ENCODE measurements around the gene PRPF19.

The PRPF19 gene

GRCh38 chr11:60939301-60939700, 32.9 kb upstream of the PRPF19 start:
- no peak for TF ChIP-seq CTCF (IDR thresholded peaks at IDR 0.05; ENCODE audit: extremely low read depth, insufficient read depth, missing control alignments)
- DNase-seq (ENCODE audit: low spot score), result no peak
- in situ Hi-C loops (cut with MboI; ENCODE audit: low pct_unique_long_range_greater_than_20kb, low sequenced_read_pairs, unreplicated experiment), result no loop called here

GRCh38 chr11:60938500-60938899, 32.1 kb upstream of the PRPF19 start:
- in situ Hi-C loops (cut with MboI; ENCODE audit: low pct_unique_long_range_greater_than_20kb, low sequenced_read_pairs, unreplicated experiment), result no loop called here
- DNase-seq (ENCODE audit: low spot score), result no peak
- TF ChIP-seq CTCF (IDR thresholded peaks at IDR 0.05; ENCODE audit: extremely low read depth, insufficient read depth, missing control alignments), result no peak

- in situ Hi-C loops (cut with MboI; ENCODE audit: low pct_unique_long_range_greater_than_20kb, low sequenced_read_pairs, unreplicated experiment), result no loop called here
- DNase-seq (ENCODE audit: low spot score), result no peak
- no peak for TF ChIP-seq CTCF (IDR thresholded peaks at IDR 0.05; ENCODE audit: extremely low read depth, insufficient read depth, missing control alignments)
Observed at GRCh38 chr11:60937811-60938210, 31.4 kb upstream of the PRPF19 start.

- DNase-seq (ENCODE audit: low spot score), result no peak
- in situ Hi-C loops (cut with MboI; ENCODE audit: low pct_unique_long_range_greater_than_20kb, low sequenced_read_pairs, unreplicated experiment), result no loop called here
- TF ChIP-seq CTCF (IDR thresholded peaks at IDR 0.05; ENCODE audit: extremely low read depth, insufficient read depth, missing control alignments), result no peak
Observed at GRCh38 chr11:60937144-60937527, 30.8 kb upstream of the PRPF19 start.

- in situ Hi-C loops (cut with MboI; ENCODE audit: low pct_unique_long_range_greater_than_20kb, low sequenced_read_pairs, unreplicated experiment), result no loop called here
- DNase-seq (ENCODE audit: low spot score), result no peak
- TF ChIP-seq CTCF (IDR thresholded peaks at IDR 0.05; ENCODE audit: extremely low read depth, insufficient read depth, missing control alignments), result no peak
Observed at GRCh38 chr11:60936467-60937143, 30.2 kb upstream of the PRPF19 start.

GRCh38 chr11:60935676-60936442, 29.5 kb upstream of the PRPF19 start:
- in situ Hi-C loops (cut with MboI; ENCODE audit: low pct_unique_long_range_greater_than_20kb, low sequenced_read_pairs, unreplicated experiment), result no loop called here
- no peak for TF ChIP-seq CTCF (IDR thresholded peaks at IDR 0.05; ENCODE audit: extremely low read depth, insufficient read depth, missing control alignments)
- DNase-seq (ENCODE audit: low spot score), result no peak

All from GM13977 (cell line).